Ishikawa (cell line): ENCODE results near the gene PNMA6F.
A peak's percentile ranks its signal among the peaks of the same experiment; 100 is the strongest.

Experiments used
- CEBPB ChIP-seq: IDR thresholded peaks from 2 replicates; pipeline ENCODE4 v1.6.1; 2012
- CREB1 ChIP-seq: IDR thresholded peaks from 2 replicates; pipeline ENCODE4 v1.6.1; 2012; ENCODE audit warnings: low read depth
- EGR1 ChIP-seq: IDR thresholded peaks from 2 replicates; pipeline ENCODE4 v1.6.1; 2012
- EP300 ChIP-seq: IDR thresholded peaks from 2 replicates; pipeline ENCODE4 v1.6.1; 2012; ENCODE audit warnings: borderline replicate concordance
- FOXM1 ChIP-seq: IDR thresholded peaks from 2 replicates; pipeline ENCODE4 v1.6.1; 2012; ENCODE audit warnings: low read depth, borderline replicate concordance
- MAX ChIP-seq: IDR thresholded peaks from 2 replicates; pipeline ENCODE4 v1.6.1; 2012
- NFIC ChIP-seq: IDR thresholded peaks from 2 replicates; pipeline ENCODE4 v1.6.1; 2012
- RAD21 ChIP-seq: IDR thresholded peaks from 2 replicates; pipeline ENCODE4 v1.6.1; 2012; ENCODE audit warnings: low read depth
- REST ChIP-seq: IDR thresholded peaks from 2 replicates; pipeline ENCODE4 v1.6.1; 2012; ENCODE audit warnings: low read depth, mild to moderate bottlenecking
- TAF1 ChIP-seq: IDR thresholded peaks from 2 replicates; pipeline ENCODE4 v1.6.1; 2012; ENCODE audit warnings: low read depth, mild to moderate bottlenecking
- TCF12 ChIP-seq: IDR thresholded peaks from 2 replicates; pipeline ENCODE4 v1.6.1; 2012; ENCODE audit warnings: low read depth
- TEAD4 ChIP-seq: IDR thresholded peaks from 2 replicates; pipeline ENCODE4 v1.6.1; 2012
- USF1 ChIP-seq: IDR thresholded peaks from 2 replicates; pipeline ENCODE4 v1.6.1; 2012
- YY1 ChIP-seq: IDR thresholded peaks from 2 replicates; pipeline ENCODE4 v1.6.1; 2012; ENCODE audit warnings: low read depth
- ZBTB7A ChIP-seq: IDR thresholded peaks from 2 replicates; pipeline ENCODE4 v1.6.1; 2012; ENCODE audit warnings: low read depth

Gene PNMA6F

GRCh38 chrX:153334654-153335295 lies 13.2 kb upstream of the PNMA6F start:
- TF ChIP-seq EGR1 (no peak), ZBTB7A (no peak)

GRCh38 chrX:153333821-153334653 lies 12.5 kb upstream of the PNMA6F start, which contains the start of gene ZNF275:
Gene ZNF275 (plus strand): TSS chrX:153334153. CDS start chrX:153336680, 2,527 bp downstream.
- TF ChIP-seq EGR1, result peak; percentile 27; the same call in 1 of the 2 replicates
- no peak for TF ChIP-seq EP300

GRCh38 chrX:153333266-153333665 lies 11.7 kb upstream of the PNMA6F start:
- TF ChIP-seq TCF12 (no peak), TAF1 (no peak), NFIC (no peak), CREB1 (no peak), MAX (no peak), USF1 (no peak), TEAD4 (no peak), EP300 (no peak), ZBTB7A (no peak), RAD21 (no peak), FOXM1 (no peak)

- TF ChIP-seq MAX, result no peak
- TF ChIP-seq TCF12, result no peak
- no peak for TF ChIP-seq FOXM1
- no peak for TF ChIP-seq EGR1
Measured at GRCh38 chrX:153327561-153327960, 6.0 kb upstream of the PNMA6F start.

GRCh38 chrX:153320555-153321184 lies 897 bp downstream of the PNMA6F start:
- TF ChIP-seq USF1, result no peak
- no peak for TF ChIP-seq CREB1
- TF ChIP-seq ZBTB7A, result no peak
- TF ChIP-seq MAX, result no peak
- no peak for TF ChIP-seq RAD21
- TF ChIP-seq YY1, result no peak
- no peak for TF ChIP-seq NFIC
- TF ChIP-seq TAF1, result no peak
- no peak for TF ChIP-seq REST
- TF ChIP-seq EGR1, result no peak
- TF ChIP-seq FOXM1, result no peak
- TF ChIP-seq TCF12, result no peak
- no peak for TF ChIP-seq EP300
- TF ChIP-seq CEBPB, result no peak
- TF ChIP-seq TEAD4, result no peak

- TF ChIP-seq TAF1 (no peak), YY1 (no peak), USF1 (no peak)
Measured at GRCh38 chrX:153319295-153320046, 2.1 kb downstream of the PNMA6F start.
